GM12875 (cell line): ENCODE results near the gene LAD1.

ENCODE experiments used
- H3K4me3 ChIP-seq: one replicate; pipeline ENCODE4 v1.5.1; 2011; ENCODE audit warnings: low read depth, low read length, control low read depth
- TF ChIP-seq, protein P1 (sequence below): IDR thresholded peaks from 2 replicates; pipeline ENCODE4 v1.5.1; 2011; ENCODE audit warnings: low read depth, mild to moderate bottlenecking, control low read depth, inconsistent platforms, low read length, moderate library complexity, borderline replicate concordance; ENCODE audit not compliant: insufficient read depth

The LAD1 gene

DNA sequence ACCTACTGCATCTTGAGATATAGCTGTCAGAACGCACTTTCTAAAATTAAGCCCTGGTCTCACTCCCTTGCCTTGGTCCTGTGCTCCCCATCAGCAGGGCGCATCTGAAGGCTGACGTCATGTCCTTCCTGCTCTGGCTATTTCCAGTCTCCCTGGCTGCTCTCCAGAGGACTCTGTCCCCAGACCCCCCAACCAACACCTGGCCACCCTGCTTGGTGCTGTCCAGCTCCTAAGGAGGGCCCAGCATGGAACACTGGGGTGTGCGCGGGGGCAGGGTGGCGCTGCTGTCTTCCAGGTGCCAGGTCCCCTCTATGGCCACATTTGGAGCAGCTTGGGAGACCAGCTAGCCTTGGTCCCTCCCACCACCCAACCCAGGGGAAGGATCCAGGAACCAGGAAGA is 29.9 kb downstream of the LAD1 start:
- no peak overlapping the region for H3K4me3 ChIP-seq
- TF ChIP-seq, protein P1, sequence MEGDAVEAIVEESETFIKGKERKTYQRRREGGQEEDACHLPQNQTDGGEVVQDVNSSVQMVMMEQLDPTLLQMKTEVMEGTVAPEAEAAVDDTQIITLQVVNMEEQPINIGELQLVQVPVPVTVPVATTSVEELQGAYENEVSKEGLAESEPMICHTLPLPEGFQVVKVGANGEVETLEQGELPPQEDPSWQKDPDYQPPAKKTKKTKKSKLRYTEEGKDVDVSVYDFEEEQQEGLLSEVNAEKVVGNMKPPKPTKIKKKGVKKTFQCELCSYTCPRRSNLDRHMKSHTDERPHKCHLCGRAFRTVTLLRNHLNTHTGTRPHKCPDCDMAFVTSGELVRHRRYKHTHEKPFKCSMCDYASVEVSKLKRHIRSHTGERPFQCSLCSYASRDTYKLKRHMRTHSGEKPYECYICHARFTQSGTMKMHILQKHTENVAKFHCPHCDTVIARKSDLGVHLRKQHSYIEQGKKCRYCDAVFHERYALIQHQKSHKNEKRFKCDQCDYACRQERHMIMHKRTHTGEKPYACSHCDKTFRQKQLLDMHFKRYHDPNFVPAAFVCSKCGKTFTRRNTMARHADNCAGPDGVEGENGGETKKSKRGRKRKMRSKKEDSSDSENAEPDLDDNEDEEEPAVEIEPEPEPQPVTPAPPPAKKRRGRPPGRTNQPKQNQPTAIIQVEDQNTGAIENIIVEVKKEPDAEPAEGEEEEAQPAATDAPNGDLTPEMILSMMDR, result no peak

DNA sequence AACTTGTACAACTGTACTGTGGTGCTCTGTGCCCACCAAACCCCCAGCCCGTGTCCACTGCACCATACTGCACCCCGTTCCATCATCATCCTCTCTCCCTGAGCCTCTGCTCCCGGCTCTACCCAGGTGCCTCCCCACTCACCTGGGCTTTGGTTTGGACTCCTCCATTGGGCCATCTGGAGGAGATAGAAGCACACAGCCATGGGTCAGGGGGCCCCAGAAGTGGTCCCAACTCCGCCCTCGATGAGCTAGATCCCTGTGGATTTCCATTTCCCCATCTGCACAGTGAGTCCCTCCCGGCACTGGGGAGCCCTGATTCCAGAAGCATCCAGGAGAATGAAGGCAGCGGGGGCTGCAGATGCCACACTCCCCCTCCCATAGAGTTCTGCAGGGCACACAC is 32.4 kb downstream of the LAD1 start:
- H3K4me3 ChIP-seq, result no peak overlapping the region
- TF ChIP-seq, protein P1, result no peak

DNA sequence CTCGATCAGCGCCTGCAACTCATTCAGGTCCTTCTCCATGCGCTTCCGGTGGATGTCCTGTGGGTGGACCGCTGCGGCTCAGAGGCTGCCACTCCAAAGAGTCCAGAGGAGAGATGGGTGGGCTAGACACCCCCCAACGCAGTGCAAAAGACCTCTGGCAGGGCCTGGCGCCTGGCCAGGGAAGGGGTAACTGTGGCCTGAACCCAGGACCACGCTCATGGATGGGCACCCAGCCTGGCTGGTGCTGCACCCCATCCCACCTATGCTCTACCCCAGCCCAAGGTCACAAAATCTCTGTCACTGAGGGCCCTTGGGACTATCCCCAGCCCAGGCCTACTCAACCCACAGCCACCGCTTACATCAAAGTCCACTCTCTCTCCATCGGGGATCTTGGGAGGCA is 33.9 kb downstream of the LAD1 start:
- TF ChIP-seq, protein P1, result no peak
- no peak overlapping the region for H3K4me3 ChIP-seq

DNA sequence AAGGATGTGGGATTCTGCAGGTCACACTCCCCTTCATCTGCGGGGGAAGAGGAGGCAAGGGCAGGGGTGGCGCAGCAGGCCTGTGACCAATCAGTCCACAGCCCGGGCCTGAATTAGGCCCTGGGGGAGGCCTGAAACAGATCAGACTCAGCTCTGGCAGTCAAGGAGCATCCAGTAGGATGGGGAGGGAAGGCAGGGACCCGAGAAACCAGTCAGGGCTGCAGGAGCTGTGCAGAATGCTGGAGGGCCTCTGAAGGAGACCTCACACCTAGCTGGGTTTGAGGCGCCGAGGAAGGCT is 34.4 kb downstream of the LAD1 start:
- TF ChIP-seq, protein P1, result no peak
- no peak overlapping the region for H3K4me3 ChIP-seq

DNA sequence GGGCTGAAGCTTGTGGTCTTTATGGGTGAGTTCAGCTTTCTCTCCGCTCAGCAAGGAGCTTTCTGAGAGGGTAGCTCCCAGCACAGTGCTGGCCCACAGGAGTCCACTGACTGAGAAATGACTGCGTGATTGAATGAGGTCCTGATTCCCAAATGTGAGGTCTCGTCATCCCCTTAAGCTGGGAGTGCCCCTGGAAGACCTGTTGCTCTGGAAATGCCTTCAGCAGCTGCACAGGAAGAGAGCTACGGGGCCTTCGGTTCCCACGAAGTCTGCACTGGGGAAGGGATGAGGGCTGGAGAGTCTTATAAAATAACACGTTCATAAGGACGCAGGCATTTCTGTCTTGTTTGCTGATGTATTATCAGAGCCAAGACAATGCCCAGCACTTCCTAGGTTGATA is 35.7 kb downstream of the LAD1 start:
- H3K4me3 ChIP-seq, result no peak overlapping the region
- TF ChIP-seq, protein P1, result no peak

DNA sequence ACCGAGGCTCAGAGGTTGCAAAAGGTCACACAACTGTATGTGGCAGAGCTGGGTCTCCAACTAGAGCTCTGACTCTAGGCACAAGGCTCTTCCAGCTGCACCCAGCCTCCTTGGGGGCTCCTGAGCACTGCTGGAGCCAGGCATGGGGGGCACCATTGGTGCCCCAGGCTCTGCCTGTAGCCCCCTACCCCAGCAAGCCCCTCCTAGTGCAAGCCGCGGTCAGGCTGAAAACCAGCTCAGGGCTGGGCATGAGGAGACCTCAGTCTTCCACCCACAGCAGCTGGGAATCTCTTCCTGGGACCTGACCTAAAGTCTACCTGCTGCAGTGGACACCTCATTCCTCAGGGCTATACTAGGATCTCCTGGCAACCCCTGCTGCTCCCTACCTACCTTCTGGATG is 36.2 kb downstream of the LAD1 start:
- TF ChIP-seq, protein P1, result no peak
- no peak overlapping the region for H3K4me3 ChIP-seq

DNA sequence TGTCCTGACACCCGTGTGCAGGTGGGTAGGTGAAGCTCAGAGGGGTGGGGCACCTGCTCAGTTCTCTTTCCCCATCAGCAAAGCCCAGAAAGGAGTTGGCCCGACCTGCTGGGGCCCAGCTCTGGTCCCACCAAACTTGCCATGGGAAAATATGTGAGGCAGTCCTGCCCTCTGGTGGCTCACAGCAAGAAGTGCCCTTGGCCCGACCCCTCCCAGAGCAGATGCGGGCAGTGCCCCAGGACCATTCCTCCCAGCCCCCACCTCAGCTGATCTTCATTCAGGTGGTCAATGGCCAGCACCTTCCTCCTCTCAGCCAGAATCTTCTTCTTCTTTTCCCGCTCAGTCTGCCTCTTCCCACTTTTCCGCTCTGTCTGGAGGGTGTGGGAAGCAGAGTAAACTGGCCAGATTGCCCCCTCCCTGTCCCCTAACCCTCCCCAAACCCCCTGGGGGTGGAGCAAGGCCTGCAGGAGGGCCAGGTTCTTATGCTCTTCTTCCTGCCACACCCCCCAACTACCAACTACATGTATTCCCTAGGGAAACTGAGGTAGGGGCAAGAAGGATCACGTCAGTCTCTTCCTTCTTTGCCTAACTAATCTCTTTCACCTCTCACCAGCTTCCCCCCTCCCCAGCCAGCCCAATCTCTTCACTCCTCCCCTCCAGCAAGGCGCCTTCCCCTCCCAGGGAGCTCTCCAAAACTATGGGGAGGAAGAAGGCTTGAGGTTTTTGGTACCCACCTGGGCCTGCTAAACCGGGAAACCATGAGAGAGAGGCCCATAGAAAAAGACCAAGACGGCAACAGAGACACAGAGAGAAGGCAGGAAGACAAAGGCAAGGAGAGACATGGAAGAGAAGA is 37.2 kb downstream of the LAD1 start:
- TF ChIP-seq, protein P1, result peak; percentile 85
- H3K4me3 ChIP-seq, result no peak overlapping the region
